Measurements from ENCODE around the gene ZBTB46.

DNA sequence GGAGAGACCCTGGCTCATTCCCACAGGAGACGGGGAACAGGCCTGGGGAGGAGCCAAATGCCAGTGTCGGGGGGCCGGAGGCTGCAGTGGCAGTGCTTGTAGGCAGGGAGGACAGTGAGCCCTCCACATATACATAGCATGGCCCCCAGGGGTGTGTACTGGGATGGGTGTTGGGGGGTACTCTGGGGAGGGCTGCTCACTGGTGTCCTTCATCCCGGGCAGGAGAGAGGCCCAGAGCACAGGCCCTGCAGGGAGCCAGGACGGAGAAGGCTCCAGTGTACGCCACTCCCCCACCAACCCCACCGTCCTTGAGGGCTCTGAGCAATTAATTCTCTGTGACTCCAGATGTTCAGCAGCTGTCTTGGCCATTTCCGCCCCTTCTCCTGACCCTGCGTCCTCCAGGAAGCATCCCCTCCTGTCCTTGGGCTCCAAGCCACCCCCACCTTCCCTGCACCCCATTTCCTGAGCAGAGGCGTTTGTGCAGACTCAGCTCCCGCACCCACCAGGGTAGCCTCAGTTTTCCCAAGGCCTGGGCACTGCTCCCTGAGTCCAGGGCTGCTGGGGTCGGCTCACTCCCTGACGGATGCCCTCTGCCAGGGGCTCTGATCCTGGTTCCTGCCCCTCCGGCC lies 26.8 kb upstream of the ZBTB46 start:
- no peak for TF ChIP-seq EZH2 (IDR thresholded peaks at IDR 0.05; ENCODE audit: low read length, missing control alignments)
- TF ChIP-seq, protein P1, sequence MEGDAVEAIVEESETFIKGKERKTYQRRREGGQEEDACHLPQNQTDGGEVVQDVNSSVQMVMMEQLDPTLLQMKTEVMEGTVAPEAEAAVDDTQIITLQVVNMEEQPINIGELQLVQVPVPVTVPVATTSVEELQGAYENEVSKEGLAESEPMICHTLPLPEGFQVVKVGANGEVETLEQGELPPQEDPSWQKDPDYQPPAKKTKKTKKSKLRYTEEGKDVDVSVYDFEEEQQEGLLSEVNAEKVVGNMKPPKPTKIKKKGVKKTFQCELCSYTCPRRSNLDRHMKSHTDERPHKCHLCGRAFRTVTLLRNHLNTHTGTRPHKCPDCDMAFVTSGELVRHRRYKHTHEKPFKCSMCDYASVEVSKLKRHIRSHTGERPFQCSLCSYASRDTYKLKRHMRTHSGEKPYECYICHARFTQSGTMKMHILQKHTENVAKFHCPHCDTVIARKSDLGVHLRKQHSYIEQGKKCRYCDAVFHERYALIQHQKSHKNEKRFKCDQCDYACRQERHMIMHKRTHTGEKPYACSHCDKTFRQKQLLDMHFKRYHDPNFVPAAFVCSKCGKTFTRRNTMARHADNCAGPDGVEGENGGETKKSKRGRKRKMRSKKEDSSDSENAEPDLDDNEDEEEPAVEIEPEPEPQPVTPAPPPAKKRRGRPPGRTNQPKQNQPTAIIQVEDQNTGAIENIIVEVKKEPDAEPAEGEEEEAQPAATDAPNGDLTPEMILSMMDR (conservative IDR thresholded peaks at IDR 0.05 in 1 of 2, IDR thresholded peaks at IDR 0.05 in 1 of 2; ENCODE audit: low read depth in 1 of 2, low read length in 2 of 2): no peak
